OCI-LY7 (cell line): ENCODE measurements around the gene KLK1. TPM values are rescaled to one million over a fixed set of nuclear protein-coding genes. Genes with fewer than 3 reads are reported as not detected.

Source experiments
- BruUV-seq: library from RNA; stranded (reverse); fragments of 400-500 nt; replicated peaks from 2 replicates; lab custom pipeline; 2021; lab: Mats Ljungman, UMichigan
- CTCF ChIA-PET: fragments of 300-600 bp; sonication (Branson Sonifier 250); formaldehyde crosslinking; loops from one replicate; lab custom pipeline; 2022; ENCODE audit warnings: antibody characterized with exemption; ENCODE audit not compliant: unreplicated experiment; lab: Charles Lee
- POLR2A ChIA-PET: fragments of 300-600 bp; sonication (Branson Sonifier 250); formaldehyde crosslinking; loops from one replicate; lab custom pipeline; 2022; ENCODE audit warnings: antibody characterized with exemption; lab: Charles Lee
- DNase-seq: peaks from one replicate; pipeline ENCODE4 v3.0.0-alpha.2; 2015; ENCODE audit warnings: low spot score
- H2AFZ ChIP-seq: fragments of 200-600 bp; sonication (generic), shearing (Covaris generic); 2 replicates; pipeline ENCODE4 v1.6.1; 2014; ENCODE audit warnings: mild to moderate bottlenecking, antibody characterized with exemption, low read length, moderate library complexity
- H3K27ac ChIP-seq: fragments of 200-600 bp; sonication (generic); 2 replicates; pipeline ENCODE4 v1.5.1; 2014; ENCODE audit warnings: mixed run types, low read depth, mild to moderate bottlenecking, moderate library complexity, low read length, inconsistent platforms; ENCODE audit not compliant: poor library complexity, severe bottlenecking
- H3K36me3 ChIP-seq: fragments of 200-600 bp; sonication (generic); 2 replicates; pipeline ENCODE4 v1.6.1; 2014; ENCODE audit warnings: mild to moderate bottlenecking, antibody characterized with exemption, low read length, moderate library complexity, mixed read lengths; ENCODE audit not compliant: insufficient read depth
- H3K4me1 ChIP-seq: fragments of 200-600 bp; sonication (generic); 2 replicates; pipeline ENCODE4 v1.5.1; 2014; ENCODE audit warnings: mild to moderate bottlenecking, low read length; ENCODE audit not compliant: insufficient read depth, poor library complexity, severe bottlenecking
- H3K4me2 ChIP-seq: fragments of 200-600 bp; sonication (generic); 2 replicates; pipeline ENCODE4 v1.6.1; 2014; ENCODE audit warnings: mild to moderate bottlenecking, low read length
- H3K4me3 ChIP-seq: fragments of 200-600 bp; sonication (generic); 2 replicates; pipeline ENCODE4 v1.5.1; 2014; ENCODE audit warnings: mild to moderate bottlenecking, low read depth, low read length; ENCODE audit not compliant: poor library complexity, severe bottlenecking
- H3K79me2 ChIP-seq: fragments of 200-600 bp; sonication (generic); 2 replicates; pipeline ENCODE4 v1.6.1; 2016; ENCODE audit warnings: low read depth, mild to moderate bottlenecking, low read length, moderate library complexity, mixed read lengths; ENCODE audit not compliant: insufficient read depth
- H3K9me2 ChIP-seq: fragments of 200-600 bp; sonication (generic); 2 replicates; pipeline ENCODE4 v1.6.1; 2016; ENCODE audit warnings: mild to moderate bottlenecking, low read length, mixed read lengths; ENCODE audit not compliant: insufficient read depth
- H3K9me3 ChIP-seq: fragments of 200-600 bp; sonication (generic); 2 replicates; pipeline ENCODE4 v1.6.1; 2014; ENCODE audit warnings: mild to moderate bottlenecking, mixed run types, low read length, mixed read lengths
- H4K20me1 ChIP-seq: fragments of 200-600 bp; sonication (generic); 2 replicates; pipeline ENCODE4 v1.6.1; 2014; ENCODE audit warnings: mild to moderate bottlenecking, antibody characterized with exemption, low read length, moderate library complexity, mixed read lengths; ENCODE audit not compliant: insufficient read depth
- EZH2phosphoT487 ChIP-seq: fragments of 200-600 bp; sonication (generic); IDR thresholded peaks from 2 replicates; pipeline ENCODE4 v1.6.1; 2018; ENCODE audit warnings: low read depth, borderline replicate concordance, mild to moderate bottlenecking, mixed run types, antibody characterized with exemption, low read length, moderate library complexity, mixed read lengths
- intact Hi-C: fragments of 100-400 bp; cut with micrococcal nuclease; formaldehyde crosslinking; loops from one replicate; pipeline ENCODE4 v1.10.0; 2022; ENCODE audit not compliant: unreplicated experiment
- total RNA-seq, 2 experiments: library from RNA; depleted of rRNA in 1 of 2; stranded (reverse); fragments of >200 nt in 1 of 2; shearing (Covaris generic) in 1 of 2; gene quantifications; 2 replicates each; pipeline ENCODE4 v1.2.3, GENCODE V29; 2014 to 2022
- TF ChIP-seq, protein P1 (sequence below): fragments of 200-600 bp; sonication (generic); conservative IDR thresholded peaks from 2 replicates; pipeline ENCODE4 v1.5.1; 2014; ENCODE audit warnings: mild to moderate bottlenecking, antibody characterized with exemption, low read length, moderate library complexity, mixed read lengths

KLK1 gene
- total RNA-seq, 2 experiments from 2014 or later: 5.1 TPM; not detected in 1

- intact Hi-C loops: no loop called here
- no peak for DNase-seq
- H3K9me2 ChIP-seq: no peaks in the 10 kb centered on the region
- no peaks in the 10 kb centered on the region for H3K79me2 ChIP-seq
- BruUV-seq: no TSS peak
- no peak overlapping the region for H3K4me3 ChIP-seq
- H2AFZ ChIP-seq: no peak overlapping the region
- H4K20me1 ChIP-seq: no peaks in the 10 kb centered on the region
- H3K36me3 ChIP-seq: no peaks in the 10 kb centered on the region
- H3K4me1 ChIP-seq: no peaks in the 10 kb centered on the region
- no peak overlapping the region for H3K27ac ChIP-seq
- ChIA-PET CTCF (no interaction called here), POLR2A (no interaction called here)
- no peak for TF ChIP-seq EZH2phosphoT487
- TF ChIP-seq, protein P1, sequence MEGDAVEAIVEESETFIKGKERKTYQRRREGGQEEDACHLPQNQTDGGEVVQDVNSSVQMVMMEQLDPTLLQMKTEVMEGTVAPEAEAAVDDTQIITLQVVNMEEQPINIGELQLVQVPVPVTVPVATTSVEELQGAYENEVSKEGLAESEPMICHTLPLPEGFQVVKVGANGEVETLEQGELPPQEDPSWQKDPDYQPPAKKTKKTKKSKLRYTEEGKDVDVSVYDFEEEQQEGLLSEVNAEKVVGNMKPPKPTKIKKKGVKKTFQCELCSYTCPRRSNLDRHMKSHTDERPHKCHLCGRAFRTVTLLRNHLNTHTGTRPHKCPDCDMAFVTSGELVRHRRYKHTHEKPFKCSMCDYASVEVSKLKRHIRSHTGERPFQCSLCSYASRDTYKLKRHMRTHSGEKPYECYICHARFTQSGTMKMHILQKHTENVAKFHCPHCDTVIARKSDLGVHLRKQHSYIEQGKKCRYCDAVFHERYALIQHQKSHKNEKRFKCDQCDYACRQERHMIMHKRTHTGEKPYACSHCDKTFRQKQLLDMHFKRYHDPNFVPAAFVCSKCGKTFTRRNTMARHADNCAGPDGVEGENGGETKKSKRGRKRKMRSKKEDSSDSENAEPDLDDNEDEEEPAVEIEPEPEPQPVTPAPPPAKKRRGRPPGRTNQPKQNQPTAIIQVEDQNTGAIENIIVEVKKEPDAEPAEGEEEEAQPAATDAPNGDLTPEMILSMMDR: no peak
- H3K4me2 ChIP-seq: no peak overlapping the region
- H3K9me3 ChIP-seq: no peaks in the 10 kb centered on the region
Observed at GRCh38 chr19:50778906-50779430, 44.6 kb downstream of the KLK1 start.

- Histone ChIP-seq H3K79me2 (no peaks in the 10 kb centered on the region), H3K9me3 (no peaks in the 10 kb centered on the region), H3K36me3 (no peaks in the 10 kb centered on the region), H3K4me2 (no peak overlapping the region), H3K4me3 (no peak overlapping the region), H3K9me2 (no peaks in the 10 kb centered on the region), H3K4me1 (no peaks in the 10 kb centered on the region), H4K20me1 (no peaks in the 10 kb centered on the region), H2AFZ (no peak overlapping the region), H3K27ac (no peak overlapping the region)
- DNase-seq: no peak
- no peak for TF ChIP-seq EZH2phosphoT487
- TF ChIP-seq, protein P1: no peak
- intact Hi-C loops: no loop called here
- CTCF ChIA-PET: no interaction called here
- BruUV-seq: no TSS peak
- POLR2A ChIA-PET: no interaction called here
Observed at GRCh38 chr19:50777830-50778303, 45.7 kb downstream of the KLK1 start.

- H3K79me2 ChIP-seq: no peaks in the 10 kb centered on the region
- ChIA-PET POLR2A (interaction anchor here (0.6 to 0.7 kb wide), 2 partner anchors 105 to 236 kb away, joined by 3 to 4 read pairs; no protein-coding TSS in a partner anchor), CTCF (no interaction called here)
- H3K27ac ChIP-seq: no peak overlapping the region
- no peak overlapping the region for H3K4me2 ChIP-seq
- no peak overlapping the region for H3K4me3 ChIP-seq
- no peaks in the 10 kb centered on the region for H3K9me2 ChIP-seq
- H2AFZ ChIP-seq: no peak overlapping the region
- no peaks in the 10 kb centered on the region for H4K20me1 ChIP-seq
- H3K9me3 ChIP-seq: peaks cover 5% of the 10 kb centered on the region; the same call in 1 of the 2 replicates
- no peak for TF ChIP-seq EZH2phosphoT487
- TF ChIP-seq, protein P1: no peak
- H3K36me3 ChIP-seq: no peaks in the 10 kb centered on the region
- no TSS peak for BruUV-seq
- H3K4me1 ChIP-seq: no peaks in the 10 kb centered on the region
- no peak for DNase-seq
- intact Hi-C loops: no loop called here
Observed at GRCh38 chr19:50777261-50777660, 46.3 kb downstream of the KLK1 start.
